ENCODE results near the gene LTBP1.
A peak's percentile ranks its signal among the peaks of the same experiment; 100 is the strongest.
"Not testable (repeated sequence)": the region's sequence is repeated elsewhere in the genome, so short reads cannot be mapped to it uniquely, and the experiment has no call there.

LTBP1 gene

GRCh38 chr2:33158482-33159003, 211.8 kb downstream of the LTBP1 start:
- no peak for DNase-seq

GRCh38 chr2:33160191-33160590, 213.4 kb downstream of the LTBP1 start:
- no peak for DNase-seq

- no peak for DNase-seq
Observed at GRCh38 chr2:33166287-33166881, 219.6 kb downstream of the LTBP1 start.

DNA sequence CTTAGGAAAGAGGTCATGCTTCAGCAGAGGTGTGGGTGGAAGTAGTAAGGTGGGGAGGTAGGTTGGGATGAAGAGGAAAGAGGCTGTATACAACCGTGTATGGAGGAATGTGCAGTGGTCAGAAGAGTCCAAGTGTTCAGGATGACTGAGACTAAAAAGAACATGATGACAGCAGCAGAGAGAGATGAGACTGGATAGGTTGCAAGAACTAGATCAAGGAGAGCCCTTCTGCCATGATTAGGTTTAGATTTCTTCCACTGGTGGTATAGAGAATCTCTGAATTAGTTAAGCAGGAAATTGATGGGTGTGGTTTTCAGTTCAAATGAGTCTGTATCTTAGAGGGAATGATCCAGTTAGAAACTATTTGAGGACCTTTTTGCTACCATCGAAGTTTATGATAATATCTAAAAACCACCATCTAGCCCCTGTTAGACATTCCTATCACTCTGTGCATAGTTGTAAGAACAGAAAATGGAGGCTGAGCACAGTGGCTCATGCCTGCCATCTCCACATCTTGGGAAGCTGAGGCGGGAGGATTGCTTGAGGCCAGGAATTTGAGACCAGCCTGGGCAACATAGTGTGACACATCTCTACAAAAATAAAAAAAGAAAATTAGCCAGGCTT, 221.0 kb downstream of the LTBP1 start:
- DNase-seq: no peak

DNA sequence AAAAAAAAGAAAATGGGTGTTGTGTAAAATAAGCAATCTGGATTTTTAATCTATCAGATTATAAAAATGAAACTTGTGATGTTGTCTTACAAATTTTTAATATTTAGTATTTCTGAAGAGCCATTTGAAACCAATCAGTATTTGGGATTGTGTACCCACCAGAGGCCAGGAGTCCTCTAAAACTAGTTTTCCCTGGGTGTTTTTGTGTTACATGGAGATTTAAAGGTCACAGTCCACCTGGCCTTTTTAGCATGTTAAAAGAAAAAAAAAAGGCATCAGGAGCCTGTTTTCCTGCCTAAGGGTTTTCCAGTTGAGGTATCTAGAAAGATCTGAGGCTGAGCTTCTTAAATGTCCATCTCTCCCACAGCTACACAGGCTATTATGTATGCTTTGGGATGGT, 221.7 kb downstream of the LTBP1 start:
- no peak for DNase-seq

DNA sequence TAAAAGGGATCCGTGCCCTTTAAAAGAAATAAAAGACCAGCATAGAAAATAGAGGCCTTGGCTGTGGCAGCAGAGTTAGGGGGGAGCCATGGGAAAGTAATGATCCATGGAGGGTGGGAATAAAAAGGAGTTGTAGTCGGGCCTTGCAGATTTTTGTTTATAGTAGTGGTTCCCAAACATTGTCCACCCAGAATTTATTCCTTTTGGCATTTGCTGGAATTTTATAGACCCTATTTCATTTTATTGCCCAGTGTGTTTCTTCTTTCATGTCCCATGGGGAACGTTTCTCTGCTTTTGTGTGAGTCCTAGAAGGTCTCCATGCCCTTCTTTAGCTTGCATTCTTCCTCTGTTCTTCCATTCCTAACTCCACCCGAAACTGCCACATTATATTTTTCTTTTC, 222.2 kb downstream of the LTBP1 start:
- DNase-seq: no peak

- not testable (repeated sequence) for DNase-seq
Observed at GRCh38 chr2:33170251-33170650, 223.5 kb downstream of the LTBP1 start.

DNA sequence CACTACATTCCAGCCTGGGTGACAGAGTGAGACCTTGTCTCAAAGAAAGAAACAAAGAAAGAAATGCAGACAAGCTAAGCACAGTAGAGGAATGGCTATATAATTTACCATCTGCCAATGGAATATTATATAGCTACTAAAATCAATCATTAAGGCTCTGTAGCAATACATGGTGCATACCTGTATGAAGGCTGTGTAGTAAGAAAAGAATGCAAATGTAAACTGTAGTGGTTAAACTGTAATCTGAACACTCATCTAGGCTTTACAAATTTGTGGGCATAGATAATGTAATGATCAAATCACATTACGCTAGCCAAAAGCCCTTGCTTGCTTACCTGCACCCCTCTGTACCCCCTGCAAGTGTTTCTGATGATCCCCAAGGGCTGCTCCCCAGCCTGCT, 230.9 kb downstream of the LTBP1 start:
- DNase-seq: no peak

DNA sequence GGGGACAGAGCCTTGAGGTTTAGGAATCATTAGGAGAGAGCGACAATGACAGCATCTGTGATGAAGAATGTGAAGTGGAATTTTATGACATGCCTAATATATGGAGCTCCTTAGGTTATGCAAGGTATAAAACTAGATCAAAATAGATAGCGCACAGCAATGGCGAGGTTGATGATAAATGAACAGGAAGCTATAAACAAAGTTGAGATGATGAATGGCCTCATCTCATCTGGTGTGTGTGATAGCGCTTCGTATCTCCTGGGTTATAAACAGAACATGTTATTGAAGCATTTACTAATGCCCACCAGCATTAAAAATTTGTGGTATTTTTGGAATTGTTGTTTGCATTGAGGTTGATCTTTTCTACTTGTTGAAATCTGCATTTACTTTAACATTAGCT, 231.5 kb downstream of the LTBP1 start:
- no peak for DNase-seq

DNA sequence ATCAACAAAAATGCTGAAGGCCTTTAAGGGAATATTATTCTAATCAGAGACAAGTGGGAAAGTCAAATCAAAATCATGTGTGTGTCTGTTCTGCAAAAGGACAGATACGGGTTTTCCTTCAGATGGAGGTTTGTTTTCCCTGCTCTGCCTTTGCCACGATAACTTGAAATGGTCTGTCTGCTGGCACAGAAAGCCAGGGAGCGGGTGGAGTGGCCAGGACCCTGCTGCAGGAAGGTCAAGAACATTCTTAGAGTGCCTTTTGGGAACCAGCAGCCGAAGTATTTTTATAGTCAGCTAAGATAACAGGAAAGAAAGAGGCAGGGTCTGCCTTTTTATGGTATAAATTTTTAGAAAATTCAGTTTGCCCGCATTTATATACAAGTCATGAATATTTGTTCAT, 234.2 kb downstream of the LTBP1 start:
- DNase-seq: no peak

DNA sequence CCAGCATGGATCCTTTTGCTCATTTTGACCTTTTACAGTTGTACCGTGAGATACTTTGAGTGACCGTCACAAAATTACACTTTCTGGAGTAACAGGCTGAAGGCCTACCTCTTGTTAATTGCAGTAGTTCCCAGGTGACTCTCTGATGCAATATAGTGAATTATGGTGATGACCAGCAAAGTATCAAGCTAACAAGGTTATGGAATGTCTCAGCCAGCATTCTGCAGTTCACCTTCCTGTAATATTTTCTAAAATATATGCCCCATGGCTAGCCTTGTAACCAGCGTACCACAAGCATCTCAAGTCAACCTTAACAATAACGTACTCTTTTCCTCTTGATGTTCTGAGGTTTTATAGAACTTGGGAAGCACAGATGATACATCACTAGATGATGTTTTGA, 234.7 kb downstream of the LTBP1 start:
- no peak for DNase-seq

- DNase-seq: no peak
Observed at GRCh38 chr2:33184041-33184440, 237.3 kb downstream of the LTBP1 start.

- no peak for DNase-seq
Observed at GRCh38 chr2:33186937-33187336, 240.2 kb downstream of the LTBP1 start.

DNA sequence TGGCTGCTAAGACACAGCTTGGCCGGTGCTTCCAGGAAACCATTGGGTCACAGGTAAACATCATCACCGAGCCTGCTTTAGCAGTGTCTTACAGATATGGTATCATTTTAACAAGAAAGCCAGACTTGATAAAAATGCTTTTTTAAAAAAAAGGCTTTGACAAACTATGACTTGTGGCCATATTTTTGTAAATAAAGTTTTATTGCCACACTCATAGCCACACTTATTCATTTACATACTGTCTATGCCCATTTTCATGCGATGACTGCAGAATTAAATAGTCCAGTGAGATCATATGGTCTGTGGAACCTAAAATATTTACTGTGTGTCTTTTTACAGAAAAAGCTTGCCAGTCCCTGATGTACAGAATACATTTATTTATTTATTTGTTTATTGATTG, 242.0 kb downstream of the LTBP1 start:
- no peak for DNase-seq

DNA sequence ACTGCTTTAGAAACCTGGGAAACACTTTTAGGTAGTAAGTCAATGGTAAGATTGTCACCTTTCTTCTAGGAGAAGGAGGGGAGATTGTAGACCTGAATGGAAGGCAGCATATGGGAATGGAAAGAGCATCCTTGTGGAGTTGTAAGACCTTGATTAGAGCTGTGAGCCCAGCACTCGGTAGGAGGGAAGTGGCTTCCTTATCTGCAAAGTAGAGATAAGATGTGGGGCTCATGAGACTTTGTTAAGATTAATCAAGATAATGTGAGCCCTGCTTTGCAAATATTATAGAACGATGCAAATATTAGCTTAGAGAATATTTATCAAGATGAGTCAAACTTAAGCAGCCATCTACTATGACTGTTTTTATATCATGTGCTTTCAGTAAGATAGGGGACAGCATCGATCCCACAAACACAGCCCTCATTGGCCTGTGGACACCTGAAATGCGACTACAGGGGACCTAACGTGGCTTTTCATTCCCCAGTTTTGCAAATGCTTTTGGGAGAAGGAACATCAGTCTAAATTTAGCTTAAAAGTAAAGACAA, 243.7 kb downstream of the LTBP1 start:
- no peak for DNase-seq

DNA sequence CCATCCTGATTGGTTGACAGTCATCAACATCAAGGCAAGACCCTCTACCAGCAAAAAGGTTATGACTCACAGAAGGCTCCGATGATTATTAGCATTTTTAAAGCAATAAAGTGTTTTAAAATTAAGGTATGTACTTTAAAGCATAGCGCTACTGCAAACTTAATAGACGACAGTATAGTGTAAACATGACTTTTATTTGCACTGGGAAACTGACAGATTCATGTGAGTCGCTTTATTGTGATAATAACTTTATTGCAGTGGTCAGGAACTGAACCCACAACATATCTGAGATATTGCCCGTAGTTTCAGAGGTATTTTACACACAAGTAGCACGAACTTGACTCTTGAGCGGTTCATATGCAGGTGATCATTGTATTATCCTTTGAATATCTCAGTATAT, 249.1 kb downstream of the LTBP1 start:
- no peak for DNase-seq

GRCh38 chr2:33196700-33197099, 249.9 kb downstream of the LTBP1 start:
- DNase-seq: no peak

GRCh38 chr2:33197198-33197938, 250.6 kb downstream of the LTBP1 start:
- no peak for DNase-seq

DNA sequence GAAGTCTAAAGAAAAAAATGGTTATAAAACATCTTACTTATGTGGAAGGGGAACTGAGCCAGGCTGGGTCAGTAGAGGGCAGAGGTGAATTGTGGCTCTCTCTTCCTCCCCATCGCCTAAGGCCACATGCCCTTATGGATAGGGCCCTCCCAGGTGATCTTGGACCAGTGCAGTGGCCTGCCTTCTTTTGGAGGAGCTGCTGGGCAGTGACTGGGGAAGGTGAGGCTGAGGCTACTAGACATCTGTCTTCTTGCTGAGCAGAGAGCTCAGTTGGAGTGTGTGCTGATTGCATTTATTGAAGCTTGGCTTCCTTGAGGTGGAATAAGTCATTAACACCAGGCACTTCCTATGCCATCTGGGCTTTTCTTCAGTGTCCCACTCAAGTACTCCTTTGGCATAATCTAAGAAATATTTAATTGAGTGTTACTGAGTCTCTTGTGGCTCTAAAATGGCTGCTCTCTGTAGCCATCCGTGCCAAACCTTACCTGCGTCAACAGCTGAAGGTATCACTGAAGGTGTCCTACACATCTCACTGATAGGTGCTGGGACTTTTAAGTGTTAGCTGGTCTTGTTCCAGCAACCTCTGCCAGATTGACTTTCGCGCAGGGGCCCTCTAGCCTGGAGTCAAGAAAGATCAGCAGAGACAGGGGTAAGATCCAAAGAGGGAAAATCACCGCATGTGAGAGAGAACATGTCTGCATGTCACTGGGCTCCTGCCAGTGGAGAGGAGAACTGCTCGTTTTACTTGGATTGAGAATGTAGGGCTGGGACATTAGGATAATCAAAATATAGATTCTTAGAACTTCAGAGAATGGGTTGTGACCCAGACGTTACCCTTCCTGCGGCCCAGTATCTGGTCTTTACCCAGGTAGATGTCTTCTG, 256.1 kb downstream of the LTBP1 start:
- peak; percentile 53 to 83 for DNase-seq

- peak in 1 of 2 experiments; percentile 65 for DNase-seq
Observed at GRCh38 chr2:33204945-33205344, 258.2 kb downstream of the LTBP1 start.

DNA sequence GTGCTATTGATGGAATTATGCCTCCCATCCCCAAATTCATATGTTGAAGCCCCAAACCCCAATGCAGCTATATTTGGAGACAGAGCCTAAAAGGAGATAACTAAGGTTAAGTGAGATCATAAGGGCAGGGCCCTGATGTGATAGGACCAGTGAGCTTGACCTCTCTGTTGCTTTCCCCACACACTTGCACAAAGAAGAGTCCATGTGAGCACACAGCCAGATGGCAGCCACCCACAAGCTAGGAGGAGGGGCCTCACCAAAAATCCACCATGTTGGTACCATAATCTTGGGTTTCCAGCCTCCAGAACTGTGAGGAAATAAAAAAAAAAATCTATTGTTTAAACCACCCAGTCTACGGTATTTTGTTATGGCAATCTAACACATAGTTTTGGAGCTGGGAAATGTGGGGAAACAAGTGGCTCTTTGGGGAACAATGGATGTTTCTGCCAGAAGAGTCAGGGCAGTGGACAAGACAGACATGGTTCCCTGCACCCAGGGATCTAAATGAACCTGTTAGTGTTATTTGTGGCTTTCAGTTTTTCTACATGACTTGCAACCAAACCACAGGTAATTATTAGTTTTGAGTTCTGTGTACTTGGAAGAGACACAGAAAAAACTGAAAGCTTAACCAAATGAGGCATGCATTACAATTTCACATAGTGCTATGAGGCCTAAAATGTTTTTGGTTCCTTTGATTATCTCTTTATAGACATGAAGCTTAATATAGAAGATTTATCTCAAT, 259.1 kb downstream of the LTBP1 start:
- no peak for DNase-seq

- DNase-seq: no peak
Observed at GRCh38 chr2:33207151-33207740, 260.5 kb downstream of the LTBP1 start.

All from NCI-H524 (cell line).